ENCODE measurements around the gene NTN1.

Gene NTN1

GRCh38 chr17:9236286-9237052, 215.2 kb downstream of the NTN1 start:
- H3K4me2 ChIP-seq (ENCODE audit: low read length): no peak overlapping the region
- H3K79me2 ChIP-seq (ENCODE audit: low read length): no peaks in the 10 kb centered on the region
- no peak overlapping the region for H3K4me3 ChIP-seq (ENCODE audit: low read length)
- TF ChIP-seq CTCF (IDR thresholded peaks at IDR 0.05; ENCODE audit: low read depth, low read length) (no peak), EZH2phosphoT487 (IDR thresholded peaks at IDR 0.05; ENCODE audit: low read depth) (no peak)
- H3K27me3 ChIP-seq (ENCODE audit: low read depth, low read length): no peaks in the 10 kb centered on the region
- no peak overlapping the region for H2AFZ ChIP-seq (ENCODE audit: low read depth, low read length)
- peaks cover 18% of the 10 kb centered on the region; the same call in 1 of the 2 replicates for H3K4me1 ChIP-seq (ENCODE audit: low read length)
- H3K9ac ChIP-seq (ENCODE audit: low read length): no peak overlapping the region
- H3K9me3 ChIP-seq (ENCODE audit: insufficient read depth, low read length): no peaks in the 10 kb centered on the region
- no peak overlapping the region for H3K27ac ChIP-seq (ENCODE audit: low read length)
- H3K36me3 ChIP-seq (replicated peaks; ENCODE audit: low read depth, low read length): no peaks in the 10 kb centered on the region
- H4K20me1 ChIP-seq (ENCODE audit: insufficient read depth, low read length): no peaks in the 10 kb centered on the region

DNA sequence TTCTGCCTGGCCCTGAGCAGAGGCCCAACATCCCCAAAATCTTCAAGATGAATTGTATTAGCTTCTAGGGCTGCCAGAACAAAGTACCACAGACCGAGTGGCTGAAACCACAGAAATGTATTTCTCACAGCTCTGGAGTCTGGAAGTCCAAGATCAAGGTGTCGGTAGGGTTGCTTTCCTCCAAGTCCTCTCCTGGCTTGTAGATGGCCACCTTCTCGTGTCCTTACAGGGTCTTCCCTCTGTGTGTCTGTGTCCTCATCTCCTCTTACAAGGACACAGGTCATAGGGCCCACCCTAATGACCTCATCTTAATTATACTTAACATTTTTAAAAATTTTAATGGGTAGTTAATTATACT, 215.7 kb downstream of the NTN1 start:
- H2AFZ ChIP-seq (ENCODE audit: low read depth, low read length): no peak overlapping the region
- H3K27me3 ChIP-seq (ENCODE audit: low read depth, low read length): no peaks in the 10 kb centered on the region
- H3K9ac ChIP-seq (ENCODE audit: low read length): no peak overlapping the region
- H3K36me3 ChIP-seq (replicated peaks; ENCODE audit: low read depth, low read length): no peaks in the 10 kb centered on the region
- TF ChIP-seq CTCF (IDR thresholded peaks at IDR 0.05; ENCODE audit: low read depth, low read length): no peak
- TF ChIP-seq EZH2phosphoT487 (IDR thresholded peaks at IDR 0.05; ENCODE audit: low read depth): no peak
- no peak overlapping the region for H3K27ac ChIP-seq (ENCODE audit: low read length)
- H3K4me1 ChIP-seq (ENCODE audit: low read length): peaks cover 18% of the 10 kb centered on the region; the same call in 1 of the 2 replicates
- H3K4me3 ChIP-seq (ENCODE audit: low read length): no peak overlapping the region
- no peak overlapping the region for H3K4me2 ChIP-seq (ENCODE audit: low read length)
- no peaks in the 10 kb centered on the region for H3K9me3 ChIP-seq (ENCODE audit: insufficient read depth, low read length)
- H4K20me1 ChIP-seq (ENCODE audit: insufficient read depth, low read length): no peaks in the 10 kb centered on the region
- H3K79me2 ChIP-seq (ENCODE audit: low read length): no peaks in the 10 kb centered on the region

GRCh38 chr17:9237661-9238301, 216.5 kb downstream of the NTN1 start:
- Histone ChIP-seq H3K36me3 (replicated peaks; ENCODE audit: low read depth, low read length) (no peaks in the 10 kb centered on the region), H2AFZ (ENCODE audit: low read depth, low read length) (no peak overlapping the region), H3K9ac (ENCODE audit: low read length) (no peak overlapping the region), H4K20me1 (ENCODE audit: insufficient read depth, low read length) (no peaks in the 10 kb centered on the region), H3K9me3 (ENCODE audit: insufficient read depth, low read length) (no peaks in the 10 kb centered on the region), H3K4me1 (ENCODE audit: low read length) (peaks cover 18% of the 10 kb centered on the region; the same call in 1 of the 2 replicates), H3K27ac (ENCODE audit: low read length) (no peak overlapping the region), H3K79me2 (ENCODE audit: low read length) (no peaks in the 10 kb centered on the region), H3K4me3 (ENCODE audit: low read length) (no peak overlapping the region), H3K27me3 (ENCODE audit: low read depth, low read length) (no peaks in the 10 kb centered on the region), H3K4me2 (ENCODE audit: low read length) (no peak overlapping the region)
- no peak for TF ChIP-seq EZH2phosphoT487 (IDR thresholded peaks at IDR 0.05; ENCODE audit: low read depth)
- TF ChIP-seq CTCF (IDR thresholded peaks at IDR 0.05; ENCODE audit: low read depth, low read length): no peak

Measured in OCI-LY3 (cell line).